Measurements from ENCODE around the gene MIDN. TPM values are rescaled to one million over a fixed set of nuclear protein-coding genes. Genes with fewer than 3 reads are reported as not detected.

MIDN gene
- total and polyA plus RNA-seq, 2 donors (not counting 3 experiments of a cell fraction or from before 2014, with no cell fraction given), result 20.0 to 85.9 TPM

GRCh38 chr19:1210227-1210538 is 38.2 kb upstream of the MIDN start:
- Histone ChIP-seq H3K4me1 (ENCODE audit: control insufficient read depth, extremely low read depth, insufficient read depth, low read length) (peaks cover 33% of the 10 kb centered on the region), H2AFZ (ENCODE audit: low read depth, low read length) (no peak overlapping the region), H3K36me3 (ENCODE audit: control insufficient read depth in 2 of 2, extremely low read depth in 1 of 2, insufficient read depth in 2 of 2, low read length in 2 of 2) (peaks cover 0 to 4% of the 10 kb centered on the region in 2 experiments), H3K27me3 (ENCODE audit: control insufficient read depth in 2 of 2, insufficient read depth in 2 of 2, low read length in 2 of 2) (no peaks in the 10 kb centered on the region), H3K79me2 (ENCODE audit: control insufficient read depth, insufficient read depth, low read length) (peaks cover 78% of the 10 kb centered on the region), H3K9ac (replicated peaks; ENCODE audit: extremely low read depth, insufficient read depth, low read length) (no peak overlapping the region), H3K4me2 (ENCODE audit: insufficient read depth, low read length) (no peak overlapping the region), H3K27ac (ENCODE audit: insufficient read depth, low read depth, low read length) (no peak overlapping the region), H3K4me3 (replicated peaks in 1 of 3; ENCODE audit: insufficient read depth in 1 of 3, low read depth in 1 of 3, low read length in 3 of 3) (no peak overlapping the region), H4K20me1 (replicated peaks; ENCODE audit: control insufficient read depth, extremely low read depth, insufficient read depth, low read length) (no peaks in the 10 kb centered on the region), H3K9me3 (replicated peaks; ENCODE audit: control insufficient read depth, insufficient read depth, low read length) (no peaks in the 10 kb centered on the region), H3K9me1 (replicated peaks; ENCODE audit: control insufficient read depth, extremely low read depth, insufficient read depth, low read length) (no peaks in the 10 kb centered on the region)
- no peak for TF ChIP-seq EZH2 (IDR thresholded peaks at IDR 0.05; ENCODE audit: borderline replicate concordance, low read depth, low read length, severe bottlenecking)
- TF ChIP-seq CTCF (IDR thresholded peaks at IDR 0.05; ENCODE audit: extremely low read depth in 1 of 2, insufficient read depth in 1 of 2, low read depth in 1 of 2, low read length in 2 of 2), result no peak
- no peak for TF ChIP-seq FOS (IDR thresholded peaks at IDR 0.05; ENCODE audit: borderline replicate concordance, insufficient read depth, low read length)
- no peak for TF ChIP-seq GATA2 (IDR thresholded peaks at IDR 0.05; ENCODE audit: insufficient read depth, insufficient read length, low read depth, low read length)
- TF ChIP-seq POLR2A (IDR thresholded peaks at IDR 0.05; ENCODE audit: low read depth, low read length), result no peak
- no peak for TF ChIP-seq MAX (IDR thresholded peaks at IDR 0.05; ENCODE audit: insufficient read depth, insufficient read length)
- TF ChIP-seq JUN (IDR thresholded peaks at IDR 0.05; ENCODE audit: borderline replicate concordance, insufficient read depth, insufficient read length, low read depth), result no peak
- no peak for TF ChIP-seq POLR2AphosphoS5 (IDR thresholded peaks at IDR 0.05; ENCODE audit: insufficient read depth, low read depth, low read length)
- TF ChIP-seq MYC (IDR thresholded peaks at IDR 0.05; ENCODE audit: low read depth, low read length), result no peak
- BruUV-seq (replicated peaks), result no TSS peak
- intact Hi-C loops (cut with micrococcal nuclease) (no loop called here), dilution Hi-C loops (cut with MboI; ENCODE audit: extremely low pct_ligation_motif_present, low sequenced_read_pairs) (no loop called here)
- CTCF ChIA-PET, result no interaction called here
- FAIRE-seq, result no peak
- POLR2A ChIA-PET, result no interaction called here
- DNase-seq (ENCODE audit: low read depth, low spot score), result no peak

Data from endothelial cell of umbilical vein (primary cell).